ENCODE results near the gene WDR46. TPM values are rescaled to one million over a fixed set of nuclear protein-coding genes. Genes with fewer than 3 reads are reported as not detected.
"Not testable (repeated sequence)": the region's sequence is repeated elsewhere in the genome, so short reads cannot be mapped to it uniquely, and the experiment has no call there.

Gene WDR46
- total and polyA plus RNA-seq, 10 donors, result 30.5 to 101 (median 48.1) TPM

DNA sequence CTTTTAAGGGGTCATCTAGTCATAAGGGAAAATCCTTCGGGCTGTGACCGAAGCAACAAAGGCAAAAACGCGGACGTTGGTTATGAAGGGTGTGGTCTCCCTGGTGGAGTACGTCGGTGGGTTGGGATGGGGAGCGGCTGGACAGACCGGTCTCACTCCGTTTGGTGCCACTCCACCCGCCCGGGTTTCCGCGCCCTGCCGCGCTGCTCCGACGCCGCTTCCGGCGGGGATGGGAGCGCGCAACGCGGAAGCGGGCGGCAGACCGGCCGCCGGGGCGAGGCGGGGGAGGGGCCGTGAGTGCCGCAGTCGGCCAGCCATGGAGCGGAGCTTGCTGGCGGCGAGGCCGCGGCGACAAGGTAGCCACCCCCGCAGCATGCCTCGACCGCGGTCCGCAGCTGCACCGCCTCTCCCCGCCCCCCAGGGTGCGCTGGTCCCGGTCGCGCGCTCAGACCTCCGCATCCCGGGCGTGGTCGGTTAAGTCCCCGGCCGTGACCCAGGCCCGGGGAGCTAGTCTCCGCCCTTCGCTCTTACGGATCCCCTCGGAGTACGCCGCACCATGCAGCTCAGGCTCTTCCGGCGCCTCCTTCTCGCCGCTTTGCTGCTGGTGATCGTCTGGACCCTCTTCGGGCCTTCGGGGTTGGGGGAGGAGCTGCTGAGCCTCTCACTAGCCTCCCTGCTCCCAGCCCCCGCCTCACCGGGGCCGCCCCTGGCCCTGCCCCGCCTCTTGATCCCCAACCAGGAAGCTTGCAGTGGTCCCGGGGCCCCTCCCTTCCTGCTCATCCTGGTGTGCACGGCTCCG, 12.0 kb downstream of the WDR46 start, which contains the start of gene B3GALT4:
Gene B3GALT4 (plus strand): TSS at position 260 of the 799 bp plus-strand sequence. CDS start 297 bp downstream, at position 557.
- H3K4me3 ChIP-seq, result peak within 1 kb of the TSS; percentile 74 to 87 (median 80)
- H3K36me3 ChIP-seq, result peaks cover 0 to 81% (median 53%) of the 10 kb centered on the region in 6 donors
- H3K9me3 ChIP-seq, result no peaks in the 10 kb centered on the region
- intact Hi-C loops (cut with DNase I; ENCODE audit: low total_unique reads), result no loop called here
- H3K27me3 ChIP-seq (replicated peaks in 1 of 7), result no peaks in the 10 kb centered on the region
- peaks cover 65 to 96% (median 84%) of the 10 kb centered on the region in 6 donors for H3K4me1 ChIP-seq
- peak; percentile 96 for DNase-seq
- 0 to 1% (median 1%) methylated on average over 28 to 80 of the region's 80 CpGs for WGBS, 5 donors
- H3K27ac ChIP-seq, result peak within 1 kb of the TSS; percentile 94 to 99 (median 97)
- TF ChIP-seq POLR2AphosphoS5 (IDR thresholded peaks at IDR 0.05) (peak; percentile 89 to 91 (median 89)), POLR2A (IDR thresholded peaks at IDR 0.05) (peak in 2 of 3 donors; percentile 18 to 40)
- TF ChIP-seq, protein P1, sequence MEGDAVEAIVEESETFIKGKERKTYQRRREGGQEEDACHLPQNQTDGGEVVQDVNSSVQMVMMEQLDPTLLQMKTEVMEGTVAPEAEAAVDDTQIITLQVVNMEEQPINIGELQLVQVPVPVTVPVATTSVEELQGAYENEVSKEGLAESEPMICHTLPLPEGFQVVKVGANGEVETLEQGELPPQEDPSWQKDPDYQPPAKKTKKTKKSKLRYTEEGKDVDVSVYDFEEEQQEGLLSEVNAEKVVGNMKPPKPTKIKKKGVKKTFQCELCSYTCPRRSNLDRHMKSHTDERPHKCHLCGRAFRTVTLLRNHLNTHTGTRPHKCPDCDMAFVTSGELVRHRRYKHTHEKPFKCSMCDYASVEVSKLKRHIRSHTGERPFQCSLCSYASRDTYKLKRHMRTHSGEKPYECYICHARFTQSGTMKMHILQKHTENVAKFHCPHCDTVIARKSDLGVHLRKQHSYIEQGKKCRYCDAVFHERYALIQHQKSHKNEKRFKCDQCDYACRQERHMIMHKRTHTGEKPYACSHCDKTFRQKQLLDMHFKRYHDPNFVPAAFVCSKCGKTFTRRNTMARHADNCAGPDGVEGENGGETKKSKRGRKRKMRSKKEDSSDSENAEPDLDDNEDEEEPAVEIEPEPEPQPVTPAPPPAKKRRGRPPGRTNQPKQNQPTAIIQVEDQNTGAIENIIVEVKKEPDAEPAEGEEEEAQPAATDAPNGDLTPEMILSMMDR (IDR thresholded peaks at IDR 0.05 in 8 of 11, conservative IDR thresholded peaks at IDR 0.05 in 3 of 11), result peak in 9 of 11 experiments; percentile 56 to 79 (median 73)

DNA sequence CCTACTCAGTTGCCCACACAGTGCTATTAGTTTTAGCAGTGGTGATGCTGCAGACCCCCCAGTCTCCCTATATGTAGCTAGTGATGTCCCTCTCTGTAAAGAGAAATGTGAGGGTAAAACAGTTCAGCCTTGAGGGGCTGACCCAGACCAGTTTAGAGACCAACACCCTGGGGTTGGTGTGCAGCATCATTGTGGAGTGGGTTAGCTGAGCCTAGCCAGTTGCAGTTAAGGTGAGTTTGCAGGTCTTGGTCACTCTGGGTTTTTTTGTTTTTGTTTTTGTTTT, 12.5 kb downstream of the WDR46 start:
- H3K27me3 ChIP-seq (replicated peaks in 1 of 7), result no peaks in the 10 kb centered on the region
- H3K27ac ChIP-seq, result peak overlapping the region; percentile 94 to 99 (median 97)
- peak overlapping the region; percentile 74 to 87 (median 80) for H3K4me3 ChIP-seq
- intact Hi-C loops (cut with DNase I; ENCODE audit: low total_unique reads), result no loop called here
- no peak for DNase-seq
- H3K9me3 ChIP-seq, result no peaks in the 10 kb centered on the region
- peaks cover 0 to 76% (median 52%) of the 10 kb centered on the region in 6 donors for H3K36me3 ChIP-seq
- TF ChIP-seq, protein P1 (IDR thresholded peaks at IDR 0.05 in 8 of 11, conservative IDR thresholded peaks at IDR 0.05 in 3 of 11), result no peak
- no peak for TF ChIP-seq POLR2AphosphoS5 (IDR thresholded peaks at IDR 0.05)
- no peak for TF ChIP-seq POLR2A (IDR thresholded peaks at IDR 0.05)
- H3K4me1 ChIP-seq, result peaks cover 65 to 93% (median 87%) of the 10 kb centered on the region in 6 donors

DNA sequence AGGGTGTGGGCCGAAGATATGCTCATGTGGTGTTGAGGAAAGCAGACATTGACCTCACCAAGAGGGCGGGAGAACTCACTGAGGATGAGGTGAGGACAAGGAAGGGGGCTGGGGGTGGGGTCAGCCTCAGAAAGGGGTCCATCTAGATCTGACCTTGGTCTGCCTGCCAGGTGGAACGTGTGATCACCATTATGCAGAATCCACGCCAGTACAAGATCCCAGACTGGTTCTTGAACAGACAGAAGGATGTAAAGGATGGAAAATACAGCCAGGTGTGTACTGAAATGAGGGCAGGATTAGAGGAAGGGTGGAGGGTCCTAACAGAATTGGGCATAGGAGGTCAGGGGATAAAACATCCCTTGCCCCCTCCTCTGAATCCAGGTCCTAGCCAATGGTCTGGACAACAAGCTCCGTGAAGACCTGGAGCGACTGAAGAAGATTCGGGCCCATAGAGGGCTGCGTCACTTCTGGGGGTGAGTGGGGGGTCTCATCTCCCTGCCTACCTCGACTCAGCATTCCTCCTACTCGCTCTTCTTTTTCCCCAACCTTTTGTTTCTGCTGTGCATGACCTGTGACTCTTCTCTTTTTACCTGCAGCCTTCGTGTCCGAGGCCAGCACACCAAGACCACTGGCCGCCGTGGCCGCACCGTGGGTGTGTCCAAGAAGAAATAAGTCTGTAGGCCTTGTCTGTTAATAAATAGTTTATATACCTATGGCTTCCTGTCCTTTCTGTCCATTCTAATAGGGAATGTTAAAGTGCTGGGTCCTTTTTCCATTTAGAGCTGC, 13.1 kb downstream of the WDR46 start:
- Histone ChIP-seq H3K36me3 (peaks cover 0 to 71% (median 50%) of the 10 kb centered on the region in 6 donors), H3K27ac (peak overlapping the region; percentile 94 to 99 (median 97)), H3K4me1 (peaks cover 66 to 92% (median 86%) of the 10 kb centered on the region in 6 donors), H3K4me3 (peak overlapping the region in 7 of 8 donors; percentile 74 to 87 (median 80))
- H3K9me3 ChIP-seq; DNase-seq; intact Hi-C loops (cut with DNase I; ENCODE audit: low total_unique reads); H3K27me3 ChIP-seq (replicated peaks in 1 of 7): not testable (repeated sequence)
- peak in 2 of 3 donors; percentile 6 to 30 for TF ChIP-seq POLR2AphosphoS5 (IDR thresholded peaks at IDR 0.05)
- 65 to 81% (median 73%) methylated on average over 16 of the region's 16 CpGs for WGBS, 5 donors

DNA sequence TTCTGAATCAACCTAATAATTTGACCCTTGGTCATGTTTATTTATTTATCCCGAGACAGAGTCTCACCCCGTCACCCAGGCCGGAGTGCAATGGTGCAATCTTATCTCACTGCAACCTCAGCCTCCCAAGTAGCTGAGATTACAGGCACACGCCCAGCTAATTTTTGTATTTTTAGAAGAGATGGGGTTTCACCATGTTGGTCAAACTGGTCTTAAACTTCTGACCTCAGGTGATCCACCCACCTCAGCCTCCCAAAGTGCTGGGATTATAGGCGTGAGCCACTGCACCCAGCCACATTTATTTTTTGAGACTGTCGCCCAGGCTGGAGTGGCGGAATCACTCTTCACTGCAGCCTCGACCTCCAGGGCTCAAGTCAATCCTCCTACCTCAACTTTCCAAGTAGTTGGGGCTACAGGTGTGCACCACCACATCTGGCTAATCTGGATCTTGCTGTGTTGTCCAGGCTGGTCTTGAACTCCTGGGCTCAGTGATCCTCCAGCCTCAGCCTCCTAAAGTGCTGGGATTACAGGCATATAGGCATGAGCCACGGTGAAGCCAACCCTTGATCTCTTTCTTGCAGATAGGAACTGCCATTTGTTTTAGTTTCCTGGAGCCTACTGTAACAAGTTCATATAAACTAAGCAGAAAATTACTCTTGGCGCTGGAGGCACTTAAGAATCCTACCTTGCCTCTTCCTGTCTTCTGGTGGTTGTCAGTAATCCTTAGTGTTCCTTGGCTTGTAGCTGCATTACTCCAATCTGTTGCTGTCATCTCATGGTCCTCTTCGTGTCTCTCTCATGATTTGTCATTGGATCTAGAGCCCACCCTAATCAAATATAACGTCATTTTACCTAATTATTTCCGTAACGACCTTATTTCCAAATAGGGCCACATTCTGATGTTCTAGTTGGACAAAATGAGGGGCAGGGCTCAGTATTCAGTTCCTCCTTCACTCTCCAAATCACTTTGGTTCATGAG, 14.8 kb downstream of the WDR46 start:
- H3K9me3 ChIP-seq, result no peaks in the 10 kb centered on the region
- TF ChIP-seq POLR2AphosphoS5 (IDR thresholded peaks at IDR 0.05), result no peak
- TF ChIP-seq POLR2A (IDR thresholded peaks at IDR 0.05), result no peak
- TF ChIP-seq, protein P1 (IDR thresholded peaks at IDR 0.05 in 8 of 11, conservative IDR thresholded peaks at IDR 0.05 in 3 of 11), result no peak
- H3K27ac ChIP-seq, result peak overlapping the region in 4 of 8 donors; percentile 20 to 99 (median 96)
- intact Hi-C loops (cut with DNase I; ENCODE audit: low total_unique reads), result no loop called here
- no peak for DNase-seq
- peaks cover 66 to 91% (median 86%) of the 10 kb centered on the region in 6 donors for H3K4me1 ChIP-seq
- peak overlapping the region in 2 of 8 donors; percentile 82 to 94 for H3K4me3 ChIP-seq
- no peaks in the 10 kb centered on the region for H3K27me3 ChIP-seq (replicated peaks in 1 of 7)
- 54 to 68% (median 56%) methylated on average over 14 of the region's 14 CpGs for WGBS, 5 donors
- H3K36me3 ChIP-seq, result peaks cover 0 to 58% (median 38%) of the 10 kb centered on the region in 6 donors

All from spleen (tissue), 11 donors.